Smooth muscle cell (in vitro differentiated cells): Measurements from ENCODE around the gene CTNNA2. TPM values are rescaled to one million over a fixed set of nuclear protein-coding genes. Genes with fewer than 3 reads are reported as not detected.

ENCODE experiments used
- DNase-seq: peaks from one replicate; lab custom pipeline; 2025; ENCODE audit not compliant: unreplicated experiment; lab: John Stamatoyannopoulos, UW
- H2AFZ ChIP-seq: fragments of 200-600 bp; sonication (generic); 2 replicates; pipeline ENCODE4 v1.6.0; 2016; ENCODE audit warnings: antibody characterized with exemption, low read depth, mild to moderate bottlenecking
- H3F3A ChIP-seq: fragments of 200-600 bp; sonication (generic); 2 replicates; pipeline ENCODE4 v1.6.0; 2017; ENCODE audit warnings: antibody characterized with exemption, low read depth
- H3K27ac ChIP-seq: fragments of 200-600 bp; sonication (generic); 2 replicates; pipeline ENCODE4 v1.5.1; 2016; ENCODE audit warnings: low read depth, mild to moderate bottlenecking
- H3K27me3 ChIP-seq: fragments of 200-600 bp; sonication (generic); 2 replicates; pipeline ENCODE4 v1.6.1; 2016; ENCODE audit warnings: low read depth, mild to moderate bottlenecking
- H3K36me3 ChIP-seq: fragments of 200-600 bp; sonication (generic); 2 replicates; pipeline ENCODE4 v1.5.1; 2016; ENCODE audit warnings: low read depth
- H3K4me1 ChIP-seq: fragments of 200-600 bp; sonication (generic); 2 replicates; pipeline ENCODE4 v1.5.1; 2016; ENCODE audit warnings: low read depth
- H3K4me2 ChIP-seq: fragments of 200-600 bp; sonication (generic); 2 replicates; pipeline ENCODE4 v1.6.0; 2016; ENCODE audit warnings: mild to moderate bottlenecking
- H3K4me3 ChIP-seq: fragments of 200-600 bp; sonication (generic); 2 replicates; pipeline ENCODE4 v1.5.1; 2016; ENCODE audit warnings: mild to moderate bottlenecking
- H3K79me2 ChIP-seq: fragments of 200-600 bp; sonication (generic); 2 replicates; pipeline ENCODE4 v1.6.0; 2016; ENCODE audit warnings: low read depth, mild to moderate bottlenecking
- H3K9ac ChIP-seq: fragments of 200-600 bp; sonication (generic); 2 replicates; pipeline ENCODE4 v1.6.0; 2016; ENCODE audit warnings: low read depth
- H3K9me3 ChIP-seq: fragments of 200-600 bp; sonication (generic); replicated peaks from 2 replicates; pipeline ENCODE4 v1.5.1; 2016; ENCODE audit warnings: low read depth
- H4K20me1 ChIP-seq: fragments of 200-600 bp; sonication (generic); 2 replicates; pipeline ENCODE4 v1.6.0; 2016; ENCODE audit warnings: low read depth
- CTCF ChIP-seq: fragments of 200-600 bp; sonication (generic); IDR thresholded peaks from 2 replicates; pipeline ENCODE4 v1.5.1; 2017; ENCODE audit warnings: borderline replicate concordance, mild to moderate bottlenecking, antibody characterized with exemption; ENCODE audit not compliant: insufficient read depth, poor library complexity, severe bottlenecking
- WGBS: methylation state at CpG from one replicate; pipeline ENCODE4 v1.1.7; 2016; ENCODE audit warnings: low lambda C conversion rate; 5-methylcytosine and 5-hydroxymethylcytosine counted together
- polyA plus RNA-seq: library from polyadenylated mRNA; unstranded; fragments of >200 nt; fragmentation: Nextera tagmentation; extraction: Ambion mirVana; gene quantifications from 2 replicates; pipeline ENCODE4 v1.2.1, GENCODE V29; 2016
- total RNA-seq: library from RNA; depleted of rRNA; stranded (reverse); fragments of >200 nt; gene quantifications from 2 replicates; pipeline ENCODE4 v1.2.3, GENCODE V29; 2014

Gene CTNNA2
- total and polyA plus RNA-seq, 2 experiments from 2014 or later, result not detected

GRCh38 chr2:80117401-80117800 is 604.5 kb downstream of the CTNNA2 start:
- H3K4me3 ChIP-seq, result no peak overlapping the region
- no peaks in the 10 kb centered on the region for H3F3A ChIP-seq
- H3K27ac ChIP-seq, result no peak overlapping the region
- H3K79me2 ChIP-seq, result no peaks in the 10 kb centered on the region
- no peaks in the 10 kb centered on the region for H3K9me3 ChIP-seq
- no peak overlapping the region for H3K4me2 ChIP-seq
- DNase-seq, result no peak
- no peak overlapping the region for H2AFZ ChIP-seq
- no peaks in the 10 kb centered on the region for H4K20me1 ChIP-seq
- H3K4me1 ChIP-seq, result no peaks in the 10 kb centered on the region
- H3K27me3 ChIP-seq, result no peaks in the 10 kb centered on the region
- H3K36me3 ChIP-seq, result no peaks in the 10 kb centered on the region
- H3K9ac ChIP-seq, result no peak overlapping the region
- no peak for TF ChIP-seq CTCF

GRCh38 chr2:80120866-80121265 is 608.0 kb downstream of the CTNNA2 start:
- 80% methylated on average over 3 of the region's 3 CpGs for WGBS
- Histone ChIP-seq H3K36me3 (no peaks in the 10 kb centered on the region), H3K27me3 (no peaks in the 10 kb centered on the region), H2AFZ (no peak overlapping the region), H3K4me1 (peaks cover 8% of the 10 kb centered on the region), H4K20me1 (no peaks in the 10 kb centered on the region), H3K79me2 (no peaks in the 10 kb centered on the region), H3K9me3 (no peaks in the 10 kb centered on the region), H3F3A (peaks cover 5% of the 10 kb centered on the region), H3K4me3 (no peak overlapping the region), H3K27ac (no peak overlapping the region), H3K9ac (no peak overlapping the region), H3K4me2 (no peak overlapping the region)
- no peak for TF ChIP-seq CTCF
- no peak for DNase-seq

GRCh38 chr2:80122675-80123074 is 609.8 kb downstream of the CTNNA2 start:
- H3K4me1 ChIP-seq, result peaks cover 10% of the 10 kb centered on the region
- WGBS, result 62% methylated on average over 5 of the region's 5 CpGs
- no peaks in the 10 kb centered on the region for H3K9me3 ChIP-seq
- no peaks in the 10 kb centered on the region for H3K79me2 ChIP-seq
- no peak overlapping the region for H3K9ac ChIP-seq
- H3K4me2 ChIP-seq, result peak overlapping the region; percentile 46
- DNase-seq, result no peak
- H3K27ac ChIP-seq, result peak overlapping the region; percentile 40
- H2AFZ ChIP-seq, result peak overlapping the region; percentile 90
- H3K27me3 ChIP-seq, result no peaks in the 10 kb centered on the region
- no peak for TF ChIP-seq CTCF
- H3K36me3 ChIP-seq, result no peaks in the 10 kb centered on the region
- no peaks in the 10 kb centered on the region for H4K20me1 ChIP-seq
- no peak overlapping the region for H3K4me3 ChIP-seq
- H3F3A ChIP-seq, result peaks cover 5% of the 10 kb centered on the region

- Histone ChIP-seq H3K4me3 (no peak overlapping the region), H3K27ac (peak overlapping the region; percentile 73), H3K4me2 (peak overlapping the region; percentile 62), H3K36me3 (no peaks in the 10 kb centered on the region), H3F3A (peaks cover 5% of the 10 kb centered on the region), H2AFZ (peak overlapping the region; percentile 79), H3K27me3 (no peaks in the 10 kb centered on the region), H3K9me3 (no peaks in the 10 kb centered on the region), H3K4me1 (peaks cover 16% of the 10 kb centered on the region), H3K9ac (no peak overlapping the region), H4K20me1 (no peaks in the 10 kb centered on the region), H3K79me2 (no peaks in the 10 kb centered on the region)
- 9% methylated on average over 2 of the region's 3 CpGs for WGBS
- TF ChIP-seq CTCF, result no peak
- DNase-seq, result no peak
Measured at GRCh38 chr2:80126596-80127189, 613.8 kb downstream of the CTNNA2 start.
